ENCODE data around the gene BIRC3.

DNA sequence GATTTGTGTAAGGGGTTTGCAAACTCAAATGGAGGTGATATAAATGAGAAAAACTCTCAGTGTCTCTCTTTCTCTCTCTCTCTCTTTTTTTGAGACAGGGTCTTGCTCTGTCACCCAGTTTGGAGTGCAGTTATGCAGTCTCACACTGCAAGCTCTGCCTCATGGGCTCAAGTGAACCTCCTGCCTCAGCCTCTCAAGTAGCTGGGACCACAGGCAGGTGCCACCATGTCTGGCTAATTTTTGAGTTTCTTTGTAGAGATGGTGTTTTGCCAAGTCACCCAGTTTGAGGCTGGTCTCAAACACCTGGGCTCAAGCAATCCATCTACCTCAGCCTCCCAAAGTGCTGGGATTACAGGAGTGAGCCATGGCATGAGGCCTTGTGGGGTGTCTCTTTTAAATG, 2.9 kb downstream of the BIRC3 start:
- TF ChIP-seq EP300 (IDR thresholded peaks at IDR 0.05) (no peak), POLR2AphosphoS5 (IDR thresholded peaks at IDR 0.05) (no peak)
- TF ChIP-seq, protein P1, sequence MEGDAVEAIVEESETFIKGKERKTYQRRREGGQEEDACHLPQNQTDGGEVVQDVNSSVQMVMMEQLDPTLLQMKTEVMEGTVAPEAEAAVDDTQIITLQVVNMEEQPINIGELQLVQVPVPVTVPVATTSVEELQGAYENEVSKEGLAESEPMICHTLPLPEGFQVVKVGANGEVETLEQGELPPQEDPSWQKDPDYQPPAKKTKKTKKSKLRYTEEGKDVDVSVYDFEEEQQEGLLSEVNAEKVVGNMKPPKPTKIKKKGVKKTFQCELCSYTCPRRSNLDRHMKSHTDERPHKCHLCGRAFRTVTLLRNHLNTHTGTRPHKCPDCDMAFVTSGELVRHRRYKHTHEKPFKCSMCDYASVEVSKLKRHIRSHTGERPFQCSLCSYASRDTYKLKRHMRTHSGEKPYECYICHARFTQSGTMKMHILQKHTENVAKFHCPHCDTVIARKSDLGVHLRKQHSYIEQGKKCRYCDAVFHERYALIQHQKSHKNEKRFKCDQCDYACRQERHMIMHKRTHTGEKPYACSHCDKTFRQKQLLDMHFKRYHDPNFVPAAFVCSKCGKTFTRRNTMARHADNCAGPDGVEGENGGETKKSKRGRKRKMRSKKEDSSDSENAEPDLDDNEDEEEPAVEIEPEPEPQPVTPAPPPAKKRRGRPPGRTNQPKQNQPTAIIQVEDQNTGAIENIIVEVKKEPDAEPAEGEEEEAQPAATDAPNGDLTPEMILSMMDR (IDR thresholded peaks at IDR 0.05) = no peak

All from sigmoid colon (tissue), 4 donors.